HG03432 (cell line): ENCODE measurements around the gene FPR2.

Source experiments
- ATAC-seq: cut with Tn5 transposase; IDR thresholded peaks from one replicate; pipeline ENCODE4 v1.9.1; 2021; ENCODE audit warnings: mild to moderate bottlenecking, moderate library complexity; ENCODE audit not compliant: unreplicated experiment

FPR2 gene

DNA sequence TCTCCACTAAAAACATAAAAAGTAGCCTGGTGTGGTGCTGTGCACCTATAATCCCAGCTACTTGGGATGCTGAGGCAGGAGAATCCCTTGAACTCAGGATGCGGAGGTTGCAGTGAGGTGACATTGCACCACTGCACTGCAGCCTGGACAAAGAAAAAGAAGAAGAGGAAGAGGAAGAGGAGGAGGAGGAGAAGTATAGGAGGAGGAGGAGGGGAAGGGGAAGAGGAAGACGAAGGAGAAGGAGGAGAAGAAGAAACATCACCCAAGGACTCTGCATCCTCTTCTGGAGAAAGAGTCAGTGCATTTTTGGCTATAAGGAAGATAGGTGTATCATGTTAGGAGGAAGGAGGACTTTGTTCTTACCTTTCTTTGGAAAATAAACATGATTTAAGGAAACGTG, 21.0 kb downstream of the FPR2 start:
- no peak for ATAC-seq

DNA sequence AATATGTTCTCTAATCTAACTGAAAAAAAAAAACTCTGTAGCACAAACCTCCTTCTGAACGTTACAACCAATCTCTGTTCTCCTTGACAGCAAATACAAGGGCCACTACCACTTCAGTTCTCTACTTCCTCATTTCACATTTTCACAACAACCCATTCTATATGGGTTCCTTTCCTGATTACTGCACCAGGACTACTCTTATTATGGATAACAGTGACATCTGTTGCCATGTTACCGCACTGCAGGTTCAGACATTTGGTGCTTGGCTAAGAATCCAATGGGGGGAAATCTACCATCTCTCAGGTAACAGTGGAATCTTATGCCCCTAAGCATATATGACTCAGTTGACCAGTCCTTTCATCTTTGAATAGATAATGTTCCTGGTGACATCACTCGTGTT, 22.4 kb downstream of the FPR2 start:
- no peak for ATAC-seq

GRCh38 chr19:51784109-51784785, 23.3 kb downstream of the FPR2 start:
- no peak for ATAC-seq

DNA sequence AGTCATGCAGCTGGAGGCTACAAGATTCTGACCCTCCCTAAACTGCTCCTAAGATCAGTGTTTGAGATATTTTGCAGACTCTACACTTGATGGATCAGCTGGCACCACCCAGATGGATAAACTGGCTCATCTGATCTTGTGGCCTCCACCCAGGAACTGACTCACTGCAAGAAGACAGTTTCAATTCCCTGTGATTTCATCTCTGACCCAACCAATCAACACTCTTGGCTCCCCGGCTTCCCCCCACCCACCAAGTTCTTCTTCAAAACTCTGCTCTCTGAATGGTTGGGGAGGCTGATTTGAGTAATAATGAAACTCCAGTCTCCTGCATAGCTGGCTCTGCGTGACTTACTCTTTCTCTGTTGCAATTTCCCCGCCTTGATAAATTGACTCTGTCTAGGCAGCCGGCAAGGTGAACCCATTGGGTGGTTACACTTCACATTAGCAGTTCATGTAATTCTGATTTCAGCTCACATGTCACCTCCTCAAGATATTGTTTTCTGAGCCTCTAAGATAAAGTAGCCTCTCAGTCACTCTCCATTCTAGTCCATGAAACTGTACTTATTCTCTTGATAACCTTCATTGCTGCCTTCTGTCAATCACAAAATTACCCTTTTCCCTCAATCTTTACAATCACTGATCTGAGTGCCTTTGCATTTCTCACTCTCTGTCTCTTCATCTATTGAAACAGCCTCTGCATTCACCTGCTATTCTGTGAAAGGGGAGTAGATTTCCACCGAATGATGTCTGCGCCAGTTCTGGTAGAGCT, 24.1 kb downstream of the FPR2 start:
- ATAC-seq = no peak

- ATAC-seq = no peak
These were observed 25.9 kb downstream of the FPR2 start for GRCh38 chr19:51786646-51787494.

DNA sequence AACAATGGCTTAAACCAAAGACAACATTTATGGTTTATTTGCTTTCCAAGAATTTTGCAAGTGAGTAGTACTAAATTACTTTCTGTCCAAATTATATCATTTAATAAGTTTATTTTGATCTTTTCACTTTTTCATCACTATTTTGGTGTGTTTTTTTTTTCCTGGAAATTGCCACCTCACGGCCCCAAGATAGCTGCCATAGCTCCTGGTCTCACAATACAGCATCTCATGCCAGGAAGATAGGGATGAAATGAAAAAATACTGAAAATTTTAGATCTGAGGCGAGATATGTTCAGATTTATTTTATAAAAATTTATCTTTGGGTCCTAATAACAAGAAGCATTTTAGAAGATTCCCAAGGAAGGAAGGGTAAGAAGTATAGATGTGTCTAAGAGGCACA, 27.0 kb downstream of the FPR2 start:
- ATAC-seq = no peak

GRCh38 chr19:51789061-51789795, 28.2 kb downstream of the FPR2 start:
- ATAC-seq = no peak

DNA sequence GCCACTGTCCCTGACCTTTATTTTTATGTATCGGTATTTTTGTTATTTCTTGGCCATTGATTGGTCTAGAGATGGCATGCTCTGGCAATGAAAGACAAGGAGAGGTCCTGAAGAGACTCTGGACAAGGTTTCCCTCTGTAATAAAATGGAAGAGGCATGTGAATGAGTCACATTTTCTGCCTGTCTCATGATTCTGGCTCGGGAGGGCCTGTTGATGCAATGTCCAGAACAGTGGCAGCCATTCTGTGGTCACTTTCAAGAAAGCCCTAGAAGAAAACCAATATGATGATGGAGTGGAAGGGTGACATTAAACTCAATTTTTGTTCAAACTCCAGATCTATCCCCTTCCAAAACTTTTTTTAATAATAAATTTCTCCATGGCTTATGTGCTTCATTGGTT, 32.0 kb downstream of the FPR2 start:
- no peak for ATAC-seq

- ATAC-seq = no peak
These were observed 33.0 kb downstream of the FPR2 start for GRCh38 chr19:51793994-51794393.

GRCh38 chr19:51794885-51795490, 34.0 kb downstream of the FPR2 start, which contains the start of gene FPR3:
Gene FPR3, plus strand, starts transcription at chr19:51795157. Its CDS starts 28,592 bp downstream, at chr19:51823749.
- ATAC-seq = no peak

DNA sequence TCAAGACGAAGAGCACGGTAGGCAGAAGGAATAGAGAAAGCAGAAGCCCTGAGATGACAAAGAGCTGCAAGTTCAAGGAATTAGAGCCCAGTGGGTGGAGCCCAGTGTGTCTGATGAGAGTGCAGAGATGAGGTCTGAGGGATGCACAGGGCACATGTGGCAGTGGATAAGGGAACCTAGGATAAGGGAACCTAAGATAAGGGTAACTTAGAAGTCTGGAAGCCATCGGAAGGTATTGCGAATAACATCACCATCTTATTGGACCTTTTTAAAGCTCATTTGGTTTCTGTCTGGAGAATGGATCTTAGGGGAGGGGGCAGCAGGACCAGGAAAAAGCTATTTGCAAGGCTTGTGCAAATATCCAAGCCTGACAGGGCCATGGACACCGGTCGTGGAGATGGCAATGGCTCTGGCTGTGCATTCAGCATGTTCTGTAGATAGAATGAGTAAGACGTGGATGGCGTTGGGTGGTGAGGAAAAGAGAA, 35.3 kb downstream of the FPR2 start:
- no peak for ATAC-seq

DNA sequence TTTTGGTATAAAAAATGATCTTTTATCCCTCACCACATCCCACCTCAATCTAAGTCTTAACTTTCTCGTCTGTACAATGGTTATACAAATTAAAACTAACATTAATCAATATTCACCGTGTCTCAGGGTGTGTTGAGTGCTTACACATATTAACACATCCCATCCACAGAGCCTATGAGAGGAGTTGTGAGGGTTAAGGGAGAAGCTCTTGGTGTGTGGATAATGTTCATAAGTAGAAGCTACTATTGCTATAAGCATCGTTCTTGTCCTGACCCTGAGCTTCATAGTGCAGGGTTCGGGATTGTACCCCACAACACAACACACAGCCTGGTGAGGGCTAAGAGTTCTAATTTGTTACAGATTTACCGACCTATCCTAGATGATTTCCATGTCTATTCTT, 36.5 kb downstream of the FPR2 start:
- ATAC-seq = no peak

GRCh38 chr19:51798062-51798461, 37.1 kb downstream of the FPR2 start:
- no peak for ATAC-seq

GRCh38 chr19:51799034-51799773, 38.2 kb downstream of the FPR2 start:
- ATAC-seq = no peak

- ATAC-seq = no peak
These were observed 38.9 kb downstream of the FPR2 start for GRCh38 chr19:51799774-51800472.

DNA sequence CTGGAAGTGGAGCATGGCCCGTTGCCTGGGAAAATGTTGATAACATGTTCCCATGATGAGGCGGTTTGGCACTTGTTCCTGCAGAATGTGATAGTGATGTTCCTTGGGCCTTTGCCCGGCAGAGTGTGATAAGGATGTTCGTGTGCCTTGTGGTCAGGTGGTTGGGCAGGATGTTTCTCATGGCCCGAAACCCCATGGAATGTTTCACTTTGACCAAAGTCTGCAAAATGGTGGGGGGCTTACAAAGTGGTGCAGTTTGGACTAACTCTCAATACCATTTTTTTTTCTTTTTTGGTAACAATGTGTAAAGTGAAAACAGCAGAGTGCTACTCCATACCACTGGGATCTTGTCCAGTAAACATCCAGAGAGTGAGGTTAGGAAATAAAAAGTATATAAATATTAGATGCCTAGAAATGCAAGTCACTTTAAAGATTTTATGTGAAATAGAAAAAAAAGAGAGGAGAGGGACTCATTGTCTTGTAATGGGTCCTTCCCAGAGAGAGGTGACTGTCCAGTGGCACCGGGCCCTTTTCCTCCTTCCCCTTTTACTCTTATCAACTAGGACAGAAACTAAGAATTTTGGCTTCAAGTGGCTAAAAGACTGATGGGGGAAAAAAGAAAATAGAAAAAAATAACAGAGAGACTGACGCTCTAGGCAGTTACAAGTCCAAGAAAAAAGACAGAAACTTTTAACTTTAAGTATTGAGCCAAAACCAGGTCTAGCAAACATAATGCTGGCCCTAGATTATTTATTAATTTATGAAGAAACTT, 39.7 kb downstream of the FPR2 start:
- ATAC-seq = no peak

- ATAC-seq = no peak
These were observed 41.8 kb downstream of the FPR2 start for GRCh38 chr19:51802775-51803174.

DNA sequence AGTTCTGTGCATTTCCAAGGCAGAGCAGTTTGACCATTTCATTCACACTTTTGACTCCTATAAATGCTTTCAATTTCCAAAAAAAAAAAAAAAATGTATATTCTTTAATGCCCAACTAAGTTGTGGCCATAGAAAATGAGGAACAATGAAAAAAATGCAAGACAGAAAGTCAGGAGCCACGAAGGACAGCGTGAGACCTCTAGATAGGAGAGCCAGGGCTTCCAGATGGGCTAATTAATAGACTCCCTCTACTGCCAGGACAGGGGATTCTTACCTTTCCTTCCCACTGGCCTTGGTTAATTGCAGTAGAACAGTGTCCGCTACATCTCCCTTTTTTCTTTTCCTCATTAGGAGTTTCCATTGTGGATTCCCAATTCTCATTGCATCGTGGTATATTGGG, 42.5 kb downstream of the FPR2 start:
- no peak for ATAC-seq
